ENCODE measurements around the gene CHRNE.
"Not testable (repeated sequence)": the region's sequence is repeated elsewhere in the genome, so short reads cannot be mapped to it uniquely, and the experiment has no call there.

The CHRNE gene

DNA sequence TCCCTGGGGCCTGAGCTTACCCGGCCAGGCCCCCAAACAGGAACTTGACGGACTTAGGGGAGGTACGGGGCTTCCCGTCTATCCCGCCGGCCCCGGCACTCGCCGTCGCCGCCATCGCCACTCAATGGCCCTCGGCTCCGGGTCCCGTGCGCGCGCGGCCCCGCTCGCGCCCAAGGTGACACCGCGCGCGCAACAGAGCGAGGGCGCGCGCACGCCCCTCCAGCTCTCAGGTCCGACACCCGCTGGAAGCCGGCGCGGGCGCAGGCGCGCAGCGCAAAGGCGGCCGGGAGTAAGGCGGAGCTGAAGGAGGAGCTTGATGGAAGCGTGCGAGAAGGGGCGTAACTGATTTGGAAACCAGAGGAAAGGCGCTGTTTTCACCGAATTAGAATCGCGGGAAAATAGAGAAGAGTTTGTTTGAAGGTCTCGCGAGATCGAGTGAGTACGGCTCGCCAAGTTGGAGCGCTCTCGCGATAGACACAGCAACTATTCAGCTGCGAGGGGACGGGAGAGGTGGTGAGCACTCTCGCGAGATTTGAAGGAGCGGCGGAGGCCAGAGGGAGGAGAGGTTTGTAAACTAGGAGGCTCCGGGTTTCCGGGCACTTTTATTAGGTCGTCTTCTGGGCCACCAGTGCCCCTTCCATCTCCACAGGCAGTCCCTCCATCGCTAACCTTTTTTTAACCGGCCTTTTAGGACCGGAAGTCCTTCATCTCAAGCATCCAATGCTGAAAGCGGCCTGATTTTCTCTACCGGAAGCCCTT lies 37.1 kb upstream of the CHRNE start, which contains the start of the genes RNF167 and SLC25A11:
Gene RNF167 (plus strand): TSS at position 473 of the 759 bp plus-strand sequence. CDS start 642 bp downstream, outside the sequence.
Gene SLC25A11 (minus strand): TSS at position 251 of the 759 bp plus-strand sequence. CDS start 136 bp downstream, at position 115.
- DNase-seq (ENCODE audit: low read depth): peak; percentile 99

- DNase-seq (ENCODE audit: low read depth): no peak
Measured at GRCh38 chr17:4939546-4939795, 36.6 kb upstream of the CHRNE start.

DNA sequence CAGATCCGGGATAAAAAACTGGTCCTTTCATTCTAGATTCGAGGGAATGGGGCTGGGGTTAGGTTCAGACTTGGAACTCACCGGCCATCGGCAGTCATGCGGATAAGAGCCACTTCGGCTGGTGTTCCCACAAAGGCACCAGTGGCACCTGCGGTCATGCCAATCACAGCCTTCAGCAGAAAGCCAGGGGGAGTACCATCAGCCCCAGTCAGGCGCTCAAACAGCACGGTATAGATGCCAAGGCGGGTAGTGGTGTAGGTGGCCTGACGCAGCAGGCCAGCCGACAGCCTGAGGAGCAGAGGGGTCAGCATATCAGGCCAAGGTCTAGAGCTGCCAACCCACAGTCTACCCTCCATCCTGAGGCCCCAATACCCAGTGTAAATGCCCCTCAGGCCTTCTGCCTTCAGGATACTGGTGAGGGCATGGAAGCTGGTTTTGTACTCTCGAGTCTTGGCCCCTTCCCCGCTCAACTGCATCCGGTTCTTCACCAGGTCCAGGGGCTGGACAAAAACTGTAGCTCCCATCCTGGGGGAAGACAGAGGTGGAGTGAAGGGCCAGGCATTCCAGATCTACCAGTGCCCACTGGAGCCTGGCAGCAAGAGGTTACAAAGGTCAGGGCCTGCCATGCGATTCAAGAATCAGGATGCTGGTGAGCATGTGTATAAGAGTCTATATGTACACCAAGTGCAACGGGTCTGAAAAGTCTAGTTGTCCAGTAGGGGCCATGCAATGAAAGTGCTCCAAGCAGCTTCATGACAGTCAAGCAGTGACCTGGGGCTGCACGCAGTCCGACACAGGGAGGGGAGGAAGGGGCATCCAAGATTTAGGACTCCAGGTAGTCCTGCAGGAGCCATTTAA lies 36.0 kb upstream of the CHRNE start:
- DNase-seq (ENCODE audit: low read depth): no peak

- DNase-seq (ENCODE audit: low read depth): no peak
Measured at GRCh38 chr17:4938069-4938491, 35.2 kb upstream of the CHRNE start.

- DNase-seq (ENCODE audit: low read depth): no peak
Measured at GRCh38 chr17:4937553-4937952, 34.7 kb upstream of the CHRNE start.

GRCh38 chr17:4936436-4936835 lies 33.5 kb upstream of the CHRNE start:
- DNase-seq (ENCODE audit: low read depth): no peak

DNA sequence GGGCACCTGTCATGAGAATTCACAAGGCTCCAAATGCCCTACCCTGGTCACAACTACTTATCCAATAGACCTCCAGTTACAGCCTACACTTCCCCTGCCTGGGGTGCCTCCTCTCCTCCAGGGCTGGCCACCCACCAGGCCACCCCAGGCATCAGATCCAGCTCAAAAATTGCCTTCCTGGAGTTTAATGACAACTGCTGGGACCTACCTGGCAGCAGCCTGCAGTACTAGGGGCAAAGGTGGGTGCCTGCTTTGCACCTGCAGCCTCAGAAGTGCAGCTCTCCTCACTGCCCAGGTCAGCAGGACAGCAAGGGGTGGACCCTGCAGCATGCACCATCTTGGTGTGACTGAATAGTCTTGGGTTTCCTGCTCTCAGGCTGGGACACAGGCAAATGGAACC lies 32.8 kb upstream of the CHRNE start:
- DNase-seq (ENCODE audit: low read depth): no peak

DNA sequence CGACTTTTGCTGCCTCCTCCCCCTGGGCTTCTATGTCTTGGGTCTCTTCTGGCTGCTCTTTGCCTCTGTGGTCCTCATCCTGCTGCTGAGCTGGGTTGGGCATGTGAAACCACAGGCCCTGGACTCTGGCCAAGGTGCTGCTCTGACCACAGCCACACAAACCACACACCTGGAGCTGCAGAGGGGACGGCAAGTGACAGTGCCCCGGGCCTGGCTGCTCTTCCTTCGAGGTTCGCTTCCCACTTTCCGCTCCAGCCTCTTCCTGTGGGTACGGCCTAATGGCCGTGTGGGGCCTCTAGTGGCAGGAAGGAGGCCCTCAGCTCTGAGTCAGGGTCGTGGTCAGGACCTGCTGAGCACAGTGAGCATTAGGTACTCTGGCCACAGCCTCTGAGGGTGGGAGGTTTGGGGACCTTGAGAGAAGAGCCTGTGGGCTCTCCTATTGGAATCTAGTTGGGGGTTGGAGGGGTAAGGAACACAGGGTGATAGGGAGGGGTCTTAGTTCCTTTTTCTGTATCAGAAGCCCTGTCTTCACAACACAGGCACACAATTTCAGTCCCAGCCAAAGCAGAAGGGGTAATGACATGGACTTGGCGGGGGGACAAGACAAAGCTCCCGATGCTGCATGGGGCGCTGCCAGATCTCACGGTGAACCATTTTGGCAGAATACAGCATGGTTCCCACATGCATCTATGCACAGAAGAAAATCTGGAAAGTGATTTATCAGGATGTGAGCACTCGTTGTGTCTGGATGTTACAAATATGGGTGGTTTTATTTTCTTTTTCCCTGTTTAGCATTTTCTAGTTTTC lies 31.5 kb upstream of the CHRNE start:
- peak; percentile 59 for DNase-seq (ENCODE audit: low read depth)

- no peak for DNase-seq (ENCODE audit: low read depth)
Measured at GRCh38 chr17:4933646-4934045, 30.7 kb upstream of the CHRNE start.

DNA sequence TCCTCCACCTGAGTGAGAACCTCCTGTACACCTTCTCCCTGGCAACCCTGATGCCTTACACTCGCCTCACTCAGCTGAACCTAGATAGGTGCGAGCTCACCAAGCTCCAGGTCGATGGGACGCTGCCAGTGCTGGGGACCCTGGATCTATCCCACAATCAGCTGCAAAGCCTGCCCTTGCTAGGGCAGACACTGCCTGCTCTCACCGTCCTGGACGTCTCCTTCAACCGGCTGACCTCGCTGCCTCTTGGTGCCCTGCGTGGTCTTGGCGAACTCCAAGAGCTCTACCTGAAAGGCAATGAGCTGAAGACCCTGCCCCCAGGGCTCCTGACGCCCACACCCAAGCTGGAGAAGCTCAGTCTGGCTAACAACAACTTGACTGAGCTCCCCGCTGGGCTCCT lies 29.9 kb upstream of the CHRNE start:
- no peak for DNase-seq (ENCODE audit: low read depth)

GRCh38 chr17:4931963-4932362 lies 29.1 kb upstream of the CHRNE start, which contains the start of gene GP1BA:
GP1BA (plus strand) TSS chr17:4932277; CDS start chr17:4932605, 328 bp downstream.
- no peak for DNase-seq (ENCODE audit: low read depth)

- no peak for DNase-seq (ENCODE audit: low read depth)
Measured at GRCh38 chr17:4928881-4929280, 26.0 kb upstream of the CHRNE start.

DNA sequence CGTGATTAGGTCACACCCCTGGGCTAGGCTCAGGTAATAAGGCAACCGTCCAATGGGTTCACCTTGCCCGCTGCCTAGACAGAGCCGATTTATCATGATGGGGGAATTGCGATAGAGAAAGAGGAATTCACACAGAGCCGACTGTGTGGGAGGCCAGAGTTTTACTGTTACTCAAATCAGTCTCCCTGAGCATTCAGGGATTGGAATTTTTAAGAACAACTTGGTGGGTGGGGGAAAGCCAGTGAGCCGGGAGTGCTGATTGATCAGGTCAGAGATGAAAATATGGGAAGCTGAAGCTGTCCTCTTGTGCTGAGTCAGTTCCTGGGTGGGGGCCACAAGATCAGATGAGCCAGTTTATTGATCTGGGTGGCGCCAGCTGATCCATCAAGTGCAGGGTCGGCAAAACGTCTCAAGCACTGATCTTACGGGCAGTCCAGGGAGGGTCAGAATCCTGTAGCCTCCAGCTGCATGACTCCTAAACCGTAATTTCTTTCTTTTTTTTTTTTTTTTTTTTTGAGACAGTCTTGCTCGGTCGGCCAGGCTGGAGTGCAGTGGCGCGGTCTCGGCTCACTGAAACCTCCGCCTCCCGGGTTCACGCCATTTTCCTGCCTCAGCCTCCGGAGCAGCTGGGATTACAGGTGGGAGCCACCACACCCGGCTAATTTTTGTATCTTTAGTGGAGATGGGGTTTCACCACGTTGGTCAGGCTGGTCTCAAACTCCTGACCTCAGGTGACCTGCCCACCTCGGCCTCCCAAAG lies 23.9 kb upstream of the CHRNE start:
- DNase-seq (ENCODE audit: low read depth): not testable (repeated sequence)

GRCh38 chr17:4921320-4921719 lies 18.4 kb upstream of the CHRNE start:
- DNase-seq (ENCODE audit: low read depth): no peak

- peak; percentile 86 for DNase-seq (ENCODE audit: low read depth)
Measured at GRCh38 chr17:4920351-4921048, 17.6 kb upstream of the CHRNE start.

- DNase-seq (ENCODE audit: low read depth): no peak
Measured at GRCh38 chr17:4919511-4920047, 16.7 kb upstream of the CHRNE start.

DNA sequence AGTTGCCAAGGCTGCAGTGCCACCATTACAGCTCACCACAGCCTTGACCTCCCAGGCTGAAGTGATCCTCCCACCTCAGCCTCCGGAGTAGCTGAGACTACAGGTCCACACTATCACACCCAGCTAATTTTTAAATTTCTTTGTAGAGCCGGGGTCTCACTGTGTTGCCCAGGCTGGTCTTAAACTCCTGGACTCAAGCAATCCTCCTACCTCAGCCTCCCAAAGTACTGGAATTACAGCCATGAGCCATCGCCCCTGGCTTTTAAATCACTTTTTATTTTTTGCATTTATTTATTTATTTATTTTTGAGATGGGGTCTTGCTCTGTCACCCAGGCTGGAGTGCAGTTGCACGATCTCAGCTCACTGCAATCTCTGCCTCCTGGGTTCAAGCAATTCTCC lies 11.7 kb upstream of the CHRNE start:
- DNase-seq (ENCODE audit: low read depth): not testable (repeated sequence)

GRCh38 chr17:4913994-4914393 lies 11.1 kb upstream of the CHRNE start:
- no peak for DNase-seq (ENCODE audit: low read depth)

DNA sequence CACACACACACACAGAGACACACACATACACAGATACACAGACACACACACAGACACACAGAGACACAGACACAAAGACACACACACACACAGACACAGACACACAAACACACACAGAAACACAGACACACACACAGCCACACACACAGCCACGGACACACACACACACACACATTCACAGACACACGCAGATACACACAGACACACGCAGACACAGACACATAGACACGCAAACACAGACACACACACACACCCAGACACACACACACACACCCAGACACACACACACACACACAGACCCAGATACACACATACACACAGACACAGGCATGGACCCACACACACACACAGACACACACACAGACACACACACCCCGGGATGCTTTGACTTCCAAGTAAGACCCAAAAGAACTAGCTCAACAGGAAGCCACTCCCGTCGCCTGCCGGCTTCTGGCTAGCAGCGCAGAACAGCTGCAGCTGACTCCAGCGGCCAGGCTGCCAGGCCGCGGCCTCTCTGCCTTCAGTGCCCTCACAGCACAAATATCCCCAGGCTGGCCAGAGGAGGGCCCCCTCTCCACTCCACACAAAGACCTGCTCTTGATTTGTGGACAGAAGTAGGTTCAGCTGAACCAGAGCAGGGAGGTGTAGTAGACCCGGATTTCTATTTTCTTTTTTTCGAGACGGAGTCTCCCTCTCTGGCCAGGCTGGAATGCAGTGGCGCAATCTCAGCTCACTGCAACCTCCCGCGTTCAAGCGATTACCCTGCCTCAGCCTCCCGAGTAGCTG lies 6.0 kb upstream of the CHRNE start:
- peak; percentile 96 for DNase-seq (ENCODE audit: low read depth)

DNA sequence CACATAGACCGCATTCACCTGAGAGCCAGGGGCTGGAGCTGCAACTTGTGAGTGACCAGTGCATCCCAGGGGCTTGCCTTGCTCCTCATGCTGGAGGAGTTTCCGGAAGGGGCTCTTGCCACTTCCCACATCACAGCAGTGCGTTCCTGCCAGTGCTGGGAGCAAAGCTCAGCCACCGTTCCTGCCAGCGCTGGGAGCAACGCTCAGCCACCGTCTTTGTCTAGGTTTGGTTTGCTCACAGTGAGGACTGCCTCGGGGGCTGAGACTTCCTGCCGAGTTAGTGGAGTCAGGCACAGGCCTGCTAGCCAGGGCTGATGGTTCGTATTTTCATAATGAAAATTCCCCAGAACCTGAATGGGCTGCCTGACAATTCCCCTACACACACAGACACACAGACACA lies 5.4 kb upstream of the CHRNE start:
- no peak for DNase-seq (ENCODE audit: low read depth)

Measured in amniotic epithelial cell (primary cell).